H54 (cell line): ENCODE results near the gene CRYZL1.
A peak's percentile ranks its signal among the peaks of the same experiment; 100 is the strongest.
"Not testable (repeated sequence)": the region's sequence is repeated elsewhere in the genome, so short reads cannot be mapped to it uniquely, and the experiment has no call there.

Experiments used
- DNase-seq: peaks from one replicate; pipeline ENCODE4 v3.0.0; 2011; ENCODE audit warnings: low spot score, mixed read lengths; ENCODE audit not compliant: insufficient read length
- FAIRE-seq: peaks from 3 replicates; lab custom pipeline; 2011; peaks lifted over from hg19 to GRCh38; lab: Jason Lieb, UNC
- POLR2A ChIP-seq: IDR thresholded peaks from 2 replicates; pipeline ENCODE4 v1.6.1; 2011; ENCODE audit warnings: low read depth, mild to moderate bottlenecking, low read length

CRYZL1 gene

GRCh38 chr21:33641352-33642026 lies at the start of gene CRYZL1:
Gene CRYZL1 (minus strand): TSS chr21:33641741. CDS start chr21:33631551, 10,190 bp downstream.
- peak; percentile 94 for DNase-seq
- no peak for FAIRE-seq
- peak; percentile 93 for TF ChIP-seq POLR2A

GRCh38 chr21:33690874-33691273 lies 49.3 kb upstream of the CRYZL1 start:
- TF ChIP-seq POLR2A: no peak

GRCh38 chr21:33688353-33688752 lies 46.8 kb upstream of the CRYZL1 start:
- no peak for TF ChIP-seq POLR2A
- DNase-seq: no peak
- no peak for FAIRE-seq

More at GRCh38 chr21:33690874-33691273, 49.3 kb upstream of the CRYZL1 start:
- DNase-seq (no peak), FAIRE-seq (no peak)

- FAIRE-seq (no peak), DNase-seq (no peak)
- TF ChIP-seq POLR2A: no peak
Observed at GRCh38 chr21:33687634-33688033, 46.1 kb upstream of the CRYZL1 start.

- no peak for FAIRE-seq
- no peak for DNase-seq
Observed at GRCh38 chr21:33686386-33686785, 44.8 kb upstream of the CRYZL1 start.

GRCh38 chr21:33685613-33686197 lies 44.2 kb upstream of the CRYZL1 start:
- no peak for TF ChIP-seq POLR2A
- FAIRE-seq: no peak
- no peak for DNase-seq

More at GRCh38 chr21:33686386-33686785, 44.8 kb upstream of the CRYZL1 start:
- TF ChIP-seq POLR2A: no peak

GRCh38 chr21:33684923-33685560 lies 43.5 kb upstream of the CRYZL1 start:
- TF ChIP-seq POLR2A: no peak
- DNase-seq: no peak
- no peak for FAIRE-seq

GRCh38 chr21:33684068-33684467 lies 42.5 kb upstream of the CRYZL1 start:
- no peak for DNase-seq
- peak; percentile 45 for FAIRE-seq
- TF ChIP-seq POLR2A: no peak

- peak; percentile 99 for FAIRE-seq
- DNase-seq: peak; percentile 42
- TF ChIP-seq POLR2A: no peak
Observed at GRCh38 chr21:33682992-33683627, 41.6 kb upstream of the CRYZL1 start.

- no peak for TF ChIP-seq POLR2A
- FAIRE-seq (no peak), DNase-seq (no peak)
Observed at GRCh38 chr21:33680870-33681269, 39.3 kb upstream of the CRYZL1 start.

GRCh38 chr21:33677450-33677849 lies 35.9 kb upstream of the CRYZL1 start:
- no peak for DNase-seq
- FAIRE-seq: no peak

GRCh38 chr21:33676666-33677065 lies 35.1 kb upstream of the CRYZL1 start:
- FAIRE-seq: not testable (repeated sequence)

More at GRCh38 chr21:33677450-33677849, 35.9 kb upstream of the CRYZL1 start:
- no peak for TF ChIP-seq POLR2A

GRCh38 chr21:33674226-33674625 lies 32.7 kb upstream of the CRYZL1 start:
- DNase-seq (no peak), FAIRE-seq (no peak)
- no peak for TF ChIP-seq POLR2A

More at GRCh38 chr21:33676666-33677065, 35.1 kb upstream of the CRYZL1 start:
- not testable (repeated sequence) for DNase-seq

- DNase-seq: no peak
- FAIRE-seq: no peak
- no peak for TF ChIP-seq POLR2A
Observed at GRCh38 chr21:33673473-33673872, 31.9 kb upstream of the CRYZL1 start.
